HG02870 (cell line): ENCODE results near the gene ERCC3.

Experiments
- ATAC-seq: cut with Tn5 transposase; IDR thresholded peaks from one replicate; pipeline ENCODE4 v1.9.1; 2021; ENCODE audit warnings: mild to moderate bottlenecking, moderate library complexity; ENCODE audit not compliant: unreplicated experiment

ERCC3 gene

GRCh38 chr2:127293748-127294562, at the start of gene ERCC3:
TSS of gene ERCC3 (minus strand) at chr2:127294144. CDS start at chr2:127294081, 63 bp downstream.
- peak; percentile 98 for ATAC-seq

GRCh38 chr2:127343277-127343676, 49.3 kb upstream of the ERCC3 start:
- no peak for ATAC-seq

- ATAC-seq = peak; percentile 92
Measured at GRCh38 chr2:127342101-127342500, 48.2 kb upstream of the ERCC3 start.

GRCh38 chr2:127332335-127332734, 38.4 kb upstream of the ERCC3 start:
- no peak for ATAC-seq

GRCh38 chr2:127330753-127331152, 36.8 kb upstream of the ERCC3 start:
- peak; percentile 82 for ATAC-seq

GRCh38 chr2:127326289-127326945, 32.5 kb upstream of the ERCC3 start:
- no peak for ATAC-seq

GRCh38 chr2:127324635-127325034, 30.7 kb upstream of the ERCC3 start:
- ATAC-seq = no peak

GRCh38 chr2:127321303-127321702, 27.4 kb upstream of the ERCC3 start:
- ATAC-seq = no peak

GRCh38 chr2:127320586-127321275, 26.8 kb upstream of the ERCC3 start:
- ATAC-seq = no peak

GRCh38 chr2:127320067-127320466, 26.1 kb upstream of the ERCC3 start:
- no peak for ATAC-seq

GRCh38 chr2:127314193-127314988, 20.4 kb upstream of the ERCC3 start:
- ATAC-seq = no peak

- peak; percentile 95 for ATAC-seq
Measured at GRCh38 chr2:127313406-127313805, 19.5 kb upstream of the ERCC3 start.

- ATAC-seq = no peak
Measured at GRCh38 chr2:127310980-127311379, 17.0 kb upstream of the ERCC3 start.

GRCh38 chr2:127309468-127309867, 15.5 kb upstream of the ERCC3 start:
- no peak for ATAC-seq

GRCh38 chr2:127308586-127309138, 14.7 kb upstream of the ERCC3 start:
- ATAC-seq = no peak

GRCh38 chr2:127305990-127306585, 12.1 kb upstream of the ERCC3 start:
- ATAC-seq = no peak

GRCh38 chr2:127302168-127302567, 8.2 kb upstream of the ERCC3 start:
- ATAC-seq = no peak

GRCh38 chr2:127293386-127293747, 577 bp downstream of the ERCC3 start:
- ATAC-seq = peak; percentile 0

GRCh38 chr2:127288274-127288673, 5.7 kb downstream of the ERCC3 start:
- ATAC-seq = no peak

- no peak for ATAC-seq
Measured at GRCh38 chr2:127283275-127283674, 10.7 kb downstream of the ERCC3 start.
